Thoracic aorta (tissue), 2 donors: Measurements from ENCODE around the gene TFEC. TPM values are rescaled to one million over a fixed set of nuclear protein-coding genes. Genes with fewer than 3 reads are reported as not detected.

Experiments used
- ATAC-seq: fragments of 150-250 bp; one replicate; pipeline ENCODE4 v1.8.0; 2017; ENCODE audit warnings: low read depth; ENCODE audit not compliant: insufficient number of reproducible peaks, low FRiP score
- DNase-seq: peaks from one replicate; pipeline ENCODE4 v3.0.0-alpha.2; 2020; ENCODE audit warnings: low spot score
- H3K27ac ChIP-seq, 2 donors: fragments of 200-600 bp; sonication (generic); 1 replicate in 1 of 2; 2 replicates in 1 of 2; pipeline ENCODE4 v1.5.1; 2016; ENCODE audit warnings: mild to moderate bottlenecking in 2 of 2, moderate library complexity in 2 of 2
- H3K27me3 ChIP-seq: fragments of 200-600 bp; sonication (generic); replicated peaks from 2 replicates; pipeline ENCODE4 v1.6.0; 2016; ENCODE audit warnings: mild to moderate bottlenecking; ENCODE audit not compliant: insufficient read depth
- H3K36me3 ChIP-seq: fragments of 200-600 bp; sonication (generic); one replicate; pipeline ENCODE4 v1.5.1; 2016
- H3K4me1 ChIP-seq, 2 donors: fragments of 200-600 bp; sonication (generic); 1 replicate in 1 of 2; 2 replicates in 1 of 2; pipeline versions ENCODE4 v1.5.1 to v1.6.0; 2016; ENCODE audit warnings: low read depth in 2 of 2, mild to moderate bottlenecking in 1 of 2; ENCODE audit not compliant: control insufficient read depth in 1 of 2
- H3K4me3 ChIP-seq: fragments of 200-600 bp; sonication (generic); 2 replicates; pipeline ENCODE4 v1.5.1; 2016; ENCODE audit warnings: mild to moderate bottlenecking
- H3K9me3 ChIP-seq: fragments of 200-600 bp; sonication (generic); 2 replicates; pipeline ENCODE4 v1.5.1; 2016
- total RNA-seq, 2 donors: library from RNA; depleted of rRNA; stranded (reverse); fragments of >200 nt; gene quantifications; one replicate each; pipeline versions ENCODE4 v1.1.0 to v1.2.3, GENCODE V29; 2016
- TF ChIP-seq, protein P1 (sequence below): fragments of 200-600 bp; sonication (generic); IDR thresholded peaks from one replicate; pipeline ENCODE4 v1.5.1; 2019; ENCODE audit warnings: antibody characterized with exemption

Gene TFEC
- total RNA-seq, 2 donors from 2014 or later: 8.4 to 8.5 TPM

DNA sequence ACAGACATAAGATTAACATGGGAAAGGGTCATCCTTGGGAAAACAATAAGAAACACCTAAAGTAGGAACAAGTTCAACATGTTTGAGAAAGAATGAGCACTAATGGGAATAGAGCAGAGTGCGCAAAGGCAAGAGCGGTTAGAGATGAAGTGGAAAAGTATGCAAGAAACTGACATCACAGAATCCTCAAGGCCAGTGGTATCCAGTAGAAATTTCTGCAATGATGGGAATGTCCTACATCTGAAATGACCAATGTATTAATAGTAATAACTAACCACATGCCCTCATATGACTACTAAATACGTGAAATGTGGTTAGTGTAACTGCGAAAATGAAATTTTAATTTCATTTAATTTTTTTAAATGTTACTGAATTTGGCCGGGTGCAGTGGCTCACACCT, 54.8 kb downstream of the TFEC start:
- Histone ChIP-seq H3K27ac (no peak overlapping the region), H3K36me3 (no peaks in the 10 kb centered on the region), H3K4me3 (no peak overlapping the region), H3K27me3 (no peaks in the 10 kb centered on the region), H3K9me3 (no peaks in the 10 kb centered on the region), H3K4me1 (no peaks in the 10 kb centered on the region)
- TF ChIP-seq, protein P1, sequence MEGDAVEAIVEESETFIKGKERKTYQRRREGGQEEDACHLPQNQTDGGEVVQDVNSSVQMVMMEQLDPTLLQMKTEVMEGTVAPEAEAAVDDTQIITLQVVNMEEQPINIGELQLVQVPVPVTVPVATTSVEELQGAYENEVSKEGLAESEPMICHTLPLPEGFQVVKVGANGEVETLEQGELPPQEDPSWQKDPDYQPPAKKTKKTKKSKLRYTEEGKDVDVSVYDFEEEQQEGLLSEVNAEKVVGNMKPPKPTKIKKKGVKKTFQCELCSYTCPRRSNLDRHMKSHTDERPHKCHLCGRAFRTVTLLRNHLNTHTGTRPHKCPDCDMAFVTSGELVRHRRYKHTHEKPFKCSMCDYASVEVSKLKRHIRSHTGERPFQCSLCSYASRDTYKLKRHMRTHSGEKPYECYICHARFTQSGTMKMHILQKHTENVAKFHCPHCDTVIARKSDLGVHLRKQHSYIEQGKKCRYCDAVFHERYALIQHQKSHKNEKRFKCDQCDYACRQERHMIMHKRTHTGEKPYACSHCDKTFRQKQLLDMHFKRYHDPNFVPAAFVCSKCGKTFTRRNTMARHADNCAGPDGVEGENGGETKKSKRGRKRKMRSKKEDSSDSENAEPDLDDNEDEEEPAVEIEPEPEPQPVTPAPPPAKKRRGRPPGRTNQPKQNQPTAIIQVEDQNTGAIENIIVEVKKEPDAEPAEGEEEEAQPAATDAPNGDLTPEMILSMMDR: no peak
- ATAC-seq (no peak), DNase-seq (no peak)

DNA sequence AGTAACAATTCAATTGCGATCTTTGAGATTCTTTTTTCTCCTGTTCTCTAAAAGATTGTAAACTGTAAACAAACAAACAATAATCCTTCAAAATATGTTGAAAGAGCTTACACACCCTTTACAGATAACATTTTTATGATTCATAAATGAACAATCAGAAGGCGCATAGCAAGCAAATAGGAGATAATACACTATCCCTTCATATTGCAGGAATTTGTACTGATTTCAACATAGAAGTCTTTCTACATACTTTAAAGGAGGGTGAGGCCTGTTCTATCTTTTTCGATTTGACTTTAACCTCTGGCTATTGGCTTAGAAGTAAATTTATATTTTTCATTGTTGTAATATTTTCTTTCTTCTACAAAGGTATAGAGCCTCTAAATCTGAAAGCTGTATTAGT, 57.2 kb downstream of the TFEC start:
- TF ChIP-seq, protein P1: no peak
- Histone ChIP-seq H3K27me3 (no peaks in the 10 kb centered on the region), H3K4me1 (no peaks in the 10 kb centered on the region), H3K9me3 (no peaks in the 10 kb centered on the region), H3K4me3 (no peak overlapping the region), H3K27ac (no peak overlapping the region), H3K36me3 (no peaks in the 10 kb centered on the region)
- DNase-seq (no peak), ATAC-seq (no peak)

DNA sequence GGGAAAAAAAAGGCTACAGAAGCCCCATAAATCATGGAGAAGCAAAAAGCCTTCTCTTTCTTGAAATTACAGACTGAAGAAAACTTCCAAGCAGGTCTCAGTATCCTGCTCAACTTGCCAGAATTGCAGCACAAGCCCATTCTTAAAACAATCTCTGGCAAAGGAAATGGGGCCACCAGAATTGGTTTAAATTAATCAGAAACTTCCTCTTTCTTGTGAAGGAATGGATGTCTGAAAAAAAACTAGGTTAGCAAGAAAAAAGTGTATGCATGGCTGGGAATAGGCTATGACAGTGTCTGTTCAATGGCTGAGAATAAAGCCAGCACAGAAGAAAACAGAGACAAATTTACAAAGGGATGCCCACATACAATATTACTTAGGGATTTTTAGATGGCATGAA, 59.1 kb downstream of the TFEC start:
- ATAC-seq (no peak), DNase-seq (no peak)
- H3K4me3 ChIP-seq: no peak overlapping the region
- H3K4me1 ChIP-seq: no peaks in the 10 kb centered on the region
- H3K36me3 ChIP-seq: no peaks in the 10 kb centered on the region
- no peak overlapping the region for H3K27ac ChIP-seq
- no peaks in the 10 kb centered on the region for H3K9me3 ChIP-seq
- TF ChIP-seq, protein P1: no peak
- no peaks in the 10 kb centered on the region for H3K27me3 ChIP-seq

DNA sequence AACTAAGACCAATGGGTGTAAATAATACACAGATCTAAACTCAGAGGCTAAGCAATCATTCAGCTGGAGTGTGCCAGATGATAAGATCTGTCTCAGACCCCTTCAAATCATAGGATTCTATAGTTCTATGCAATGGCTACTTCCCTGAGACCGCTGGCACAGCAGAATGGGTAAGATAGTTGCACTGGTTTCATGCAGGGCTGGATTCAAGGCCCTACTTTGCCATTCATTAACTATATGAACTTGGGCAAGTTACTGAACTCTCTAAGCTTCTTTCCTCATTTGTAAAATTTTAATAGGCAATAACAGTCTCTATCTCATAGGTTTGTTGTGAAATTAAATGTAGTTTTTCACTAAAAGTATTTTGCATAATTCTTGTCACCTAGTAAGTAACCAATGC, 62.0 kb downstream of the TFEC start:
- H3K27me3 ChIP-seq: no peaks in the 10 kb centered on the region
- H3K9me3 ChIP-seq: no peaks in the 10 kb centered on the region
- H3K4me1 ChIP-seq: no peaks in the 10 kb centered on the region
- TF ChIP-seq, protein P1: no peak
- no peaks in the 10 kb centered on the region for H3K36me3 ChIP-seq
- DNase-seq (no peak), ATAC-seq (no peak)
- no peak overlapping the region for H3K4me3 ChIP-seq
- no peak overlapping the region for H3K27ac ChIP-seq

DNA sequence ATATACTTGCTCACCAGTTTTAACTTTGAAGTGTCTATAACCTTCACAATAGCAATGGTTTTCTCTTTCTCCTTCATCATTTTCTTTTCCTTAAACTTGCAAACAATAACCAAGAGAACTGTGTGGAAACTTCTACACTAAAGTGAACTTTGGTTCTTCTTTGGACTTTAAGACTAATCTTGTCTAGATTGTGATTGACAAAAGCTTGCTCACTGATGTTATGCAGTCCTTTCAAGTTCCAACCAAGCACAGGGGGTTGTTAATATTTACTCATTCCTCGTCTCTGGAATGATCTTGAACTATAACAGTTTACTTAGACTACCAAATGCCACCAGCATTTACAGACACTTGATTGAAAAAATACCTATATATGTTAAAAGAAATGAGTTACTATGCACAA, 62.4 kb downstream of the TFEC start:
- no peaks in the 10 kb centered on the region for H3K27me3 ChIP-seq
- no peak for DNase-seq
- no peak overlapping the region for H3K27ac ChIP-seq
- H3K9me3 ChIP-seq: no peaks in the 10 kb centered on the region
- no peak overlapping the region for H3K4me3 ChIP-seq
- no peaks in the 10 kb centered on the region for H3K36me3 ChIP-seq
- TF ChIP-seq, protein P1: no peak
- no peaks in the 10 kb centered on the region for H3K4me1 ChIP-seq
- ATAC-seq: no peak
